Stimulated activated CD8-positive, alpha-beta memory T cell treated with anti-CD3 and anti-CD28 coated beads, Interleukin-12 subunit alpha, Interleukin-12 subunit beta, amount 100 ng/mL, for 24 hours (primary cell): ENCODE data around the gene DIPK1C.

ENCODE experiments used
- DNase-seq: peaks from one replicate; pipeline ENCODE4 v3.0.0-alpha.2; 2020; ENCODE audit errors: extremely low read depth

DIPK1C gene

DNA sequence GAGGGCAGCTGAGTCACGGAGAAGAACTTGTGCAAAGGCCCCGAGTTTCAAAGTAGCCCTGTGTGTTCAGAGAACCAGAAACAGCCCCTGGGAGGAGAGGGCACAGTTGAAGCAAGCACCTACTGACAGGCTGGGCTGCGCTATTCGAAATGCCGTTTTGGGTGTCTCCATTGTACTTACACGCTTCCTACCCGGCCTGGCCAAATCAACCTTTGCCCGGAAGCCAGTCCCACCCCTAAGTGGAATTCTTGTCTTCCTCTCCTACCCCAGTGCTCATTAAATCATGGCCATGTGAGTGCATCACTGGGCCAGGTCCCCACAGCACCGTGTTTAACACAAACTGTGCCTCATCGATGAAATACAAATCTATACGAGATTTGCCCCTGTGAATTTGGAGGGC lies 6.0 kb downstream of the DIPK1C start:
- DNase-seq, result no peak

DNA sequence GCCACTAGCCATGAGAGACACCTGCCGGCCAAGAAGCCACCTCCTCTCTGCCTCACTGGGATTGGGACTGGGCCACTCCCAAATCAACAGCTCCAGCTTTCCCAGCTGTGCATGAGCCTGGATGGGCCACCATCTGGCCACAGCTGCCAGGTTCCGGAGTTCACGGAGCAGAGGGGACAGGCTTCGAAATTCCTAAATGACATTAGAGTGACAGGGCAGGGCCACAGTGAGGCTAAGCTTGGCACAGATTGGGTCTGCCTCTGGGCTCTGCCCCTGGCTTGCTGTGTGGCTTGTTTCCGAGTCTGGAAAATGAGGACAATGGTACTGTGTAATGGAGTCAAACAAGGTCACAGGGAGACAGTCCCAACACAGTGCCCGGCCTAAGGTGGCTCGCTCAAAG lies 6.5 kb downstream of the DIPK1C start:
- DNase-seq, result no peak

- DNase-seq, result no peak
Observed at GRCh38 chr18:74447404-74448152, 9.5 kb downstream of the DIPK1C start.

DNA sequence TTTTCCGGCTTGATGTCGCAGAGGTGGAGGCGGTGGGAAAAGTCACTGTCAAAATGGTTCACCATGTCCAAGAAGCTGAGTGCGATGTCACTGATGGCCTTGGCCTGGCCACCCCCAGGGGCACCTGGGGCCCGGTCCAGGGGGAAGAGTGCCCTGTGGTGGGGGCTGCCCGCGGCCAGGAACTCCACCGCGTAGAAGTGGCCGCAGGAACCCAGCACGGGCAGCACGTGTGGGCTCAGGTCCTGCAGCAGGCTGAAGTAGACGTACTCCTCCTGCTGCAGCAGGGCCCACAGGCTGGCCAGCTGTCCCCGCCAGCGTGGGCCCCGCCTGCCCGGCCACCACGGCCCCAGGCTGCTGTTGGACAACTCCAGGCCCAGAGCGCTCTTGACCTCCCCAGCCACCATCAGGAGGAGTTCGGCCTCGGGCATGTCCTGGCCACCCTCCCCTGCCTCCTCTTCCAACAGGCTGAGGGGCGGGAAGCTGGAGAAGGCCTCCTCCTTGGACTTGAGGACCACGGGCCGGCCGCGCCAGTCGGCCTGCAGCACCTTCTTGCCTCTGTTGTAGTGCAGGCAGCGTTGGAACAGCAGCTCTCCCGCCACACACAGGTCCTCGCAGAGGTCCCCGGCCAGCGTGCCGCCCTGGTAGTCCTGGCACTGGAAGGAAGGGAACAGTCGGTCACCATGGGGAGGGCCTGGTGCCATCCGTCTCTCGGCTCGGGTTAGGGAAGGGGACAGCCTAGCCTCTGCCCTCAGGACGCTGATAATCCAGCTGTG lies 10.3 kb downstream of the DIPK1C start:
- no peak for DNase-seq

- DNase-seq, result no peak
Observed at GRCh38 chr18:74446178-74446577, 10.9 kb downstream of the DIPK1C start.

- DNase-seq, result no peak
Observed at GRCh38 chr18:74445585-74445984, 11.5 kb downstream of the DIPK1C start.

DNA sequence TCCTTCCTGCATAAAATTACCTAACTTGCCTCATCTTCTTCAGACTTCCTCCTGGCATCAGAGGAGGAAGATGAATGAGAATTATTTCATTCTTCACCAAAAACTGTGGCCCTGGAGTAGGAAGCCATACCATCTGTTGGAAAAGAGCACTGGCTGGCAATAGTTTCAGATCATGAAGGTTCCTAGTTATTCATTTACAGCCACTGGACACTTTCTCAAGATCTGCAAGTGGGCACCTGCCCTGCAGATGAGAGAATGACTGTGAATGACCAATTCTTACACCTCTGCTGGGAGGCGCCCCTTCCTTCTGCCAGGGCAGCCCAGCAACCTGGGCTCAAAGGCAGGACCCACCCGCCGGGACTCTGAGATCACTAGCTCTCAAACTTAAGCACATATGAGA lies 13.0 kb downstream of the DIPK1C start:
- DNase-seq, result no peak

DNA sequence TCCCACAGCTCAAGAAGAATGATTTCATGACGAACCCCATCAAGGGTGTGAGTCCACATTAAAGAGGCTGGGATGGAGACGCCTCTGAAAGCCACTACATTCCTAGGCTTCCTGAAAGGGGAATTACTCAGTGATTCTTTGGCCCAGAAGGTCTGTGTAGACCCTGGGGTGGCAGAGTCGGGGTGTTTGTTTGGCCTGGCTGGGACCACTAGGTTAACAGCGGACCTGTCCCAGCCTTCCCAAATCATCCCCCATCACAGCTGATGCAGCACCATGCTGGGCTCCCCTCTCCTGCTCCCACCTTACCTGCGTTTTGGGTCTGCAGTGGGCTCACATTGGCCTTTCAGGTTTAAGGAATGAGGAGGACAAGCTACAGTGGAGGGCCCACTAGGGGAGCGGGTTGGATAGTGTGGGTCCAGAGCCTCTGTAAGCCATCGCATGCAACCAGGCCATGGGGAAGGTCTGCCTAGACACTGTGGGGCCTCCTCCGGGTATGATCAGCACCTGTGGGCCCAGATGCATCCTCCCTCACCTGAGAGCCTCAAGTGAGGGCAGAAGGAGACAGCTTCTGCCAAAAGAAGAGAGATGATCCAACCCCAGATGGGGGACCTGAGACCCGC lies 16.2 kb downstream of the DIPK1C start:
- DNase-seq, result no peak

DNA sequence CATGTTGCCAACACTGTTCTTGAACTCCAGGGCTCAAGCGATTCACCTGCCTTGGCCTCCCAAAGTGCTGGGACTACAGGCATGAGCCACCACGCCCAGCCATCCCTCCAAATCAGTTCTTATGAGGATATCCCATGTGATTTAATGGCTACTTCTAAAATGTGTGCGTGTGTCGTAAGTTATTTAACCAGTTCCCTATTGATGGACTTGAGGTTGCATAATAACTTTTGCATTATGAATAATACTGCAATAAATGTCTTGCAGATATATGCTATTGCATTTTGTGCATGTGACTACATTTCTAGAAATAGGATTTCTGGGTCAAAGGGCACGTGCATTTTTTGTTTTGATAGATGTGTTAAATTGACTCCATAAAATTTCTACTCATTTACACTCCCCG lies 19.0 kb downstream of the DIPK1C start:
- no peak for DNase-seq

- DNase-seq, result no peak
Observed at GRCh38 chr18:74436158-74436769, 20.8 kb downstream of the DIPK1C start.

DNA sequence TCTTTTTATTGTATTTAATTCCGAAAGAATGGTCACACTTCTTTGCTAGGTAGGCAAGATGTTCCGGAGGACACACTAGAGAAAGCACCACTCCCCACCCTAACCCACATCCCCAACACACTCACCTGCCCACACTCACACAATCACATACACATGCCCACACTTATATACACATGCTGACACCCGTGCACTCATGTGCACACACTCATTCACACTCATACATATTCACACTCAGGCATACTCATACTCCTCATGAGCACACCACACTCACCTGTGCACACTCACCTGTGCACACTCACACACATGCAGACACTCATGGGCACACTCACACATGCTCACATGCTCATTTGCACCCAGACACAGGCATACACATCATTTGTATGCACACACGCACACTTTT lies 21.4 kb downstream of the DIPK1C start:
- DNase-seq, result no peak

DNA sequence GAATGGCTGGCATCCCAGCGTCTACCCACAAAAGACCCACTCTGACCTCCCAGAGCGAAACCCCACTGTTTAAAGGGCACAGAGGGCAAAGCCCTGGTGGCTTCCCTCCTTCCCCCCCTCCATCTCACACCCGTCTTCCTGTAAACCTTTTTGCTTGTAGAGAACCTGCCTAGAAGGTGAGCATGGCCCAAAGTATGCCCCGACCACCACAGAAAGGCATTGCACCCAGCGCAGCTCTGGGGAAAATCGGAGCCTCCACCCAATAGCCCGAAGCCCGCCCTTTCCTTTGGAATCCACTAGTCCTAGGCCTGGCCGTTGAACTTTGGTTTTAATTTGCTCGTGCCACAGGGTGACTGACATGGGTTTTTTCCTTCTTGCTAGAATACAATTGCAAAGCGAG lies 22.6 kb downstream of the DIPK1C start:
- no peak for DNase-seq

DNA sequence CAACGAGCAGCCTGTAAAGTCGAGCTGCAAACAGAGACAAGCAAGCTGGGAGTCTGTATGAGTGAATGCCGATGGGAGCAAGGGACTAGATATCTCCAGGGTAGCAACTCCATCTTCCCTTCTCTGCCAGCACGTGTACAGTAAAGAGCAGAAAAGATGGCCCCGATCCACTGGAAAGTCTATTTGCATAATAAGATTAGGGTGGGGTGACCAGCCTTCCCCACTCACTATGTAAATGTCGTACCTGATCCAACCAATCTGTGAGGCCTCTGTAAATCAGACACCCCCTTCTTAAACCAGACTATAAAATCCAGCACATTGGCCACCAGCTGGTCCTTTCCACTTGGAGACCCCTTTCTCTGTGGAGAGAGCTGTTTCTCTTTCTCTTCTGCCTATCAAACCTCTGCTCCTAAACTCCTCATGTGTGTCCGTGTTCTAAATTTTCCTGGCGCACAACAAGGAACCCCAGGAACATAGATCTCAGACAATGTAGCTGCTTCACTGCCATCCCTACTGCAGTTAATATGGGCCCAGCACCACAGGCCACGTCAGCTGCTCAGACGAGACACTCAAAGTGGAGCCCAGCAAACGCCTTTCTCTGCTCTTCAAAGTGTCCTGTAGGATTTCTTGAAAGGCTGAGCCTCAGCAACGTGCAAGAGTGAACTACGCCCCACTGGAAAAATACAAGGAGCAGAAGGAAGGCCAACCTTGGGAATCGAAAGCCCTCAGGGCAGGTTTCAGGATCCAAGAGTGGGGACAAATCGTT lies 26.1 kb downstream of the DIPK1C start:
- no peak for DNase-seq

- DNase-seq, result no peak
Observed at GRCh38 chr18:74430231-74430630, 26.9 kb downstream of the DIPK1C start.

DNA sequence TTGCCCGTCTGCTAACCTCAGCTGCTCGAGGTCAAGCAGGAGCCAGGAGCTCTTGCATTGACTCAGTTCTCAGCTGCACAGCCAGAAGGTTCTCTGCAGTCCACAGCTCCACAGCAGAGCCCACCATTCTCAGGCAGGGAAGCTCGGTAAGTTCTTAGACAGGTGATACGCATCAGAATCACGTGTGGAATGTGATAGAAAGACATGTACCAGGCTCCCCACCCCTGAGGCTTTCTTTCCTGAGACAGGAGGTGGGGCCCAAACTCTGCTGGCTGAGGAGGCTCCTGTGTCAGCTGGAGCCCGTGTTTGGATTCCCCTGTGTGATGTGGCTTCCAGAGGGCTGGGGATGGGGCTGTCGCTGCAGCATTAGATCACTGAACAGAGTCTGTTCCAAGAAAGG lies 28.0 kb downstream of the DIPK1C start:
- no peak for DNase-seq

DNA sequence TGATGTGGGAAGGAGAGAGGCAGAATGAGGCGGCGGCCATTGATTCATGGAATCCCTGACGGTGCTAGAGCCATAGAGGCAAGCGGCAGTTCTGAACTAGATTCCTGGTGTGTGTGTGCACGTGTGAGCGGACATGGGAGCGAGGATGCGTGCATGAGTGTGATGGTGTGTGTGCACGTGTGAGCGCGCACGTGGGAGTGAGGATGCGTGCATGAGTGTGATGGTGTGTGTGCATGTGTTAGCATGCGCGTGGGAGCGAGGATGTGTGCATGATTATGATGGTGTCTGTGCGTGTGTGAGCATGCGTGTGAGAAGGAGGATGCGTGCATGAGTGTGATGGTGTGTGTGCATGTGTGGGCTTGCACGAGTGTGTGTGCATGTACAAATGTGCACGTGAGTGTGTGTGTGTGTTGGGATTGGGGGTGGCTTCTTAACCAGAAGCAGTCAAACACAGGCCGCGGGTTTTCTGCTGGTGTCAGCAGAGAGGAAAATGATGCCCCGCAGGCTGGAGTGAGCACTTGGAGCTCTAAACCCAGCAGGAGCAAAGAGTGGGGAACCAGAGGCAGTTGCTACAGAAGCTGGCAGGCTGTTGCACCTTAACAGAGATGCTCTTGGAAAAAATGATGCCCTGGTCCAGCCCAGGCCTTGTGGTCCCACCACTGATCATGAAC lies 29.5 kb downstream of the DIPK1C start:
- DNase-seq, result no peak

DNA sequence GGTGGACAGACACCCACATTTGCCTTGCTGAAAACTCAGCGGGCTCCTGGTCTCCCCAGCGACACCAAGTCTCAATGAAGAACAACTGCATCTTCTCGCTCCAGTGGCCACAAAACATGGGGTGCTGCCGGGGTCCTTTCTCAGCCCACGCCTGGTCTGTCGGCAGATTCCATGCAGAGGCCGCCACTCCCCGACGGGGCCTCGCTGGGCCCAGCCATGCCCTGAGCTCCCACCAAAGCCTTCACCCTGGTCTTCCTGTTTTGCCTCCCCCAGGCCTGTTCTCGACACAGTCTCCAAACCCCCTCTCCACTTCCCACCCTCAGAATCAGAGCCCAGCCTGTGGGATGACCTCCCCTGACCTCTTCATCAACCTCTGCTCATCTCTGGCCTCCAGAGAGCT lies 31.2 kb downstream of the DIPK1C start:
- DNase-seq, result no peak

GRCh38 chr18:74425161-74425560 lies 31.9 kb downstream of the DIPK1C start:
- no peak for DNase-seq

- no peak for DNase-seq
Observed at GRCh38 chr18:74422541-74422940, 34.6 kb downstream of the DIPK1C start.

DNA sequence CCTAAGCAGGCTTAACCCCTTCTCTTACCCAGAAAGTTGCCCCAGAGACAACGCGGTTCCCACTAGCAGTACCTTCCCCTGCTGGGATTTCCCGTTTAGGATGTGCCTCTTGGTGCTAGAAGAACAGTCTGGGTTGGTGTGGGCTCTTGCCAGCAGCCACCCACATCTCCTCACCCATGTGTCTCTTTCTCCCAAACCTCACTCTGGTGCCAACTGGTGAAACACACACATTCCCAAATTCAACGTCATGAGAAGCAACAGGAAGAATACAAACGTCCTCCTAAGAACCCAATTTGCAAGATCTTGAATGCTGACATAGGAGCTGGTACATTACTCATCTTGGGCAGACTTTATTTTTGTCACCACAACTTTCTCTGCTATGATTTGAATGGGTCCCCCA lies 36.2 kb downstream of the DIPK1C start:
- no peak for DNase-seq

GRCh38 chr18:74420481-74420880 lies 36.6 kb downstream of the DIPK1C start:
- DNase-seq, result no peak
